GM06990 (cell line): Measurements from ENCODE around the gene ZNF726.
"Not testable (repeated sequence)": the region's sequence is repeated elsewhere in the genome, so short reads cannot be mapped to it uniquely, and the experiment has no call there.

Experiments
- DNase-seq: peaks from one replicate; pipeline ENCODE4 v3.0.0-alpha.2; 2011; ENCODE audit not compliant: insufficient read length; ENCODE audit errors: extremely low read depth
- H3K27me3 ChIP-seq: replicated peaks from 2 replicates; pipeline ENCODE4 v1.6.0; 2011; ENCODE audit warnings: low read length; ENCODE audit not compliant: control insufficient read depth, insufficient read depth
- H3K36me3 ChIP-seq: 2 replicates; pipeline ENCODE4 v1.5.1; 2011; ENCODE audit warnings: low read length; ENCODE audit not compliant: control insufficient read depth, insufficient read depth
- H3K4me3 ChIP-seq: replicated peaks from 2 replicates; pipeline ENCODE4 v1.5.1; 2011; ENCODE audit warnings: low read depth, mild to moderate bottlenecking, control low read depth, low read length
- TF ChIP-seq, protein P1 (sequence below): IDR thresholded peaks from 2 replicates; pipeline ENCODE4 v1.5.1; 2011; ENCODE audit warnings: low read length, control low read depth, mild to moderate bottlenecking, inconsistent platforms; ENCODE audit not compliant: insufficient read depth, poor library complexity, severe bottlenecking

ZNF726 gene

DNA sequence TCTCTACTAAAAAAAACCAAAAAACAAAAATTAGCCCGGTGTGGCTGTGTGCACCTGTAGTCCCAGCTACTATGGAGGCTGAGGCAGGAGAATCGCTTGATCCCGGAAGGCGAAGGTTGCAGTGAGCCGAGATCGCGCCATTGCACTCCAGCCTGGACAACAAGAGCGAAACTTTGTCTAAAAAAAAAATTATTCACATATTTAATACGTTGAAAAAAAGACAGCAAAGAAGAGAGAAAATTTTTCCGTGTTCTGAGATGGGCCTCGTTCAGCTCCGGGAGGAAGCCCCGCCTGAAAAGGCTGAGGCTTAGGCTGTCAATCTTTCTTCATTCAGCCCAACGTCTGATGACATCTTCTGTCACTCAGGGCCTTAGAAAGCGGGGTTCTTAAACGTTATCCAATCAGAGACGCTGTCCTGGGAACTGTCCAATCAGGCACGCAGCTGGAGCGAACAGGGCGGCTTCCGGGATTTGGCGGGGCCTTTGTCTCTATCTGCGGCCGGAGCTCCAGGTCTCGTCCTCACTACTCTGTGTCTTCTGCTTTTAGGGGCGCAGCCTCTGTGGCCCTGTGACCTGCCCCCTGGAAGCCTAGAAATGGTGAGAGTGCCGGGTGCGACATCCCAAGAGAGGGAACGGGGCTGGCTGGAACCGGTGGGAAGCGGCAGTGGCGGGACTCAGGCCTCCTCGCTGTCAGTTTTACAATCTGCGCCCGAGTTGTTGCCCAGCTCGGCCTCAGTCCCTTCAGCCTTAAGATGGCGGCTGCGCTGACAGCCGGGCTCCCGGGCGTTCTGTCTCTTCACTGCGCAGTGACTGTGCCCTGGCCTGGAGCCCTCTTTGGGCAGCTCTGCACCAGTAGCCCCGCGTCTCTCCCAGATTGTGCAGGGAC lies at the start of gene ZNF726:
ZNF726 (plus strand) TSS at position 485 of the 885 bp plus-strand sequence; CDS start at position 594, 109 bp downstream.
- H3K36me3 ChIP-seq, result no peaks in the 10 kb centered on the region
- H3K27me3 ChIP-seq, result no peaks in the 10 kb centered on the region
- peak; percentile 54 for DNase-seq
- peak within 1 kb of the TSS; percentile 76 for H3K4me3 ChIP-seq
- TF ChIP-seq, protein P1, sequence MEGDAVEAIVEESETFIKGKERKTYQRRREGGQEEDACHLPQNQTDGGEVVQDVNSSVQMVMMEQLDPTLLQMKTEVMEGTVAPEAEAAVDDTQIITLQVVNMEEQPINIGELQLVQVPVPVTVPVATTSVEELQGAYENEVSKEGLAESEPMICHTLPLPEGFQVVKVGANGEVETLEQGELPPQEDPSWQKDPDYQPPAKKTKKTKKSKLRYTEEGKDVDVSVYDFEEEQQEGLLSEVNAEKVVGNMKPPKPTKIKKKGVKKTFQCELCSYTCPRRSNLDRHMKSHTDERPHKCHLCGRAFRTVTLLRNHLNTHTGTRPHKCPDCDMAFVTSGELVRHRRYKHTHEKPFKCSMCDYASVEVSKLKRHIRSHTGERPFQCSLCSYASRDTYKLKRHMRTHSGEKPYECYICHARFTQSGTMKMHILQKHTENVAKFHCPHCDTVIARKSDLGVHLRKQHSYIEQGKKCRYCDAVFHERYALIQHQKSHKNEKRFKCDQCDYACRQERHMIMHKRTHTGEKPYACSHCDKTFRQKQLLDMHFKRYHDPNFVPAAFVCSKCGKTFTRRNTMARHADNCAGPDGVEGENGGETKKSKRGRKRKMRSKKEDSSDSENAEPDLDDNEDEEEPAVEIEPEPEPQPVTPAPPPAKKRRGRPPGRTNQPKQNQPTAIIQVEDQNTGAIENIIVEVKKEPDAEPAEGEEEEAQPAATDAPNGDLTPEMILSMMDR, result no peak

DNA sequence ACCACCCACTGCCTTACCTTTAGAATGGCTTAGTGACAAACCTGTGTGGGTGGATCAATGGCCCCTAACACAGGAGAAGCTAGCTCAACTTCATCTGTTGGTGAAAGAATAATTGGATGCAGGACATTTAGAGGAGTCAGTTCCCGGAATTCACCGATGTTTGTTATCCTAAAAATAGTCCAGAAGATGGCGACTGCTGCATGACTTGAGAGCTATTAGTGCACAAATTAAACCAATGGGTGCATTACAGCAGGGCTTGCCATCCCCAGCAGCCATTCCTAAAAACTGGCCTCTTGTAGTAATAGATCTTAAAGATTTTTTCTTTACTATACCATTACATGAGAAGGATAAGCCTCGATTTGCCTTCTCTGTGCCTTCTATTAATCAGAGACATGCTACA lies 46.8 kb upstream of the ZNF726 start:
- Histone ChIP-seq H3K4me3 (no peak overlapping the region), H3K36me3 (no peaks in the 10 kb centered on the region), H3K27me3 (no peaks in the 10 kb centered on the region)
- DNase-seq, result no peak
- TF ChIP-seq, protein P1, result no peak

DNA sequence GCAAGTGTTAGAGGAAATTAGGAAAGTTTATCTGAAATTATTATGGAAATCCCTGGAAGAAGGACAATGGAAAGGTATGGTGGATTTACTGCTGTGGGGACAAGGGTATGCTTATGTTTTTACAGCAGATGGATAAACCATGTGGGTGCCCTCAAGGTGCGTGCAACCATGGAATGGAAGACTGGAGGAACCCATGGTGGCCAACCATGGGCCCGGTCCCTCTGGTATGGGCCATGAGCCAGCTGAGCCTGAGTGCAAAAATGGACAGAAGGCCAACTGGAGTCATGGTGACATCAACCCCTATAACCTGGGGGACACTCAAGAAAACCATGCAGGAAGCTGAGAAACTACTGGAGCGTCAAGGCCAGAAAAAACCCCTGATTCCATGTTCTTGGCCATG lies 46.1 kb upstream of the ZNF726 start:
- no peaks in the 10 kb centered on the region for H3K36me3 ChIP-seq
- no peaks in the 10 kb centered on the region for H3K27me3 ChIP-seq
- H3K4me3 ChIP-seq, result no peak overlapping the region
- TF ChIP-seq, protein P1, result no peak
- no peak for DNase-seq

DNA sequence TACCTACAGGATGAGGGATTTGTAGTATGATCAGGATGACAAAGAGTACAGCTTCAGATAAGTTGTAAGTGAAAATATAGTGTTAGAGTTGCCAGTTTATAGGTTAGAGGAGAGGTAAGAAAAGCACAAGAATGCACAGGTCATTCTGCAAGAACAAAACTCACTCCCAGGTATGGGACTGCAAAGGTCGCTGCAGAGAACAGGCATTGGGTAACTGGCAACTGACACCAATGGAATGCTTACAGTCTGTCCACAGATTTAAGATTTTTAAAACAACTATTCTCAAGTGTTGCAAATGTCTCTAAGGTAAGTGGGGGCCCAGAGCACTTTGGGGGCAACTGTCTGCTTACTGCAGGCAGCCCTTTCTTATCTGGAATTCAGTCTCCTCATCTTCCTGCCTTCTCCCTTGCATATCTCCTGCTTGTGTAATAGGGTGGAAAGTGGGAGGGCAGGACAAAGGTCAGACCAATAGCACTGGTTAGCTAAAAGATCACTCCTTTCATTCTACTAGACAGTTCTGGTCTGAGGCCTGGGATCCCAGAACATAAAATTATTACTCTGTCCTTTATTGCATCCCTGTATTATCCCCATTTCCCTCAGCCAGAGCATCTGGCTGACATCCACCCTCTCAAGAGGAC lies 42.3 kb upstream of the ZNF726 start:
- Histone ChIP-seq H3K4me3 (no peak overlapping the region), H3K27me3 (no peaks in the 10 kb centered on the region), H3K36me3 (no peaks in the 10 kb centered on the region)
- no peak for DNase-seq
- TF ChIP-seq, protein P1, result no peak

DNA sequence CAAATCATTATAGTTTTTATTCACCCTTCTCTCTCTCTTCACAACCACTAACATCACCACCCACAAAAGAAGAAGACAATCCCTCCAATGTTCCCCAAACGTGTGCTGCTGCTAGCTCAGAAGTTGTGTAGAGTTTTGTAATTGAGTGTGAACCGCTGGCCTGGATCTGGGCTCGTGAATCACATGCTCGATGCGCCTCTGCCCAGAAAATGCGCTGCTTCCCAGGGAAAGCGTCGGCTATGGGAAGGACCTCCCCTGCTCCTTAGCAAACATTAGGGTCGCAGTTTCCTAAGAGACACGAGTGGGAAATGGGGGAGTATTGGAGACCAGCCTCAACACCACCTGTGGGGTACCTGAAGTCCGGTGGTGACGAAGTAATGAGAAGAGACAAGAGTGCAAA lies 38.4 kb upstream of the ZNF726 start:
- Histone ChIP-seq H3K36me3 (no peaks in the 10 kb centered on the region), H3K27me3 (no peaks in the 10 kb centered on the region), H3K4me3 (no peak overlapping the region)
- DNase-seq, result no peak
- TF ChIP-seq, protein P1, result no peak

DNA sequence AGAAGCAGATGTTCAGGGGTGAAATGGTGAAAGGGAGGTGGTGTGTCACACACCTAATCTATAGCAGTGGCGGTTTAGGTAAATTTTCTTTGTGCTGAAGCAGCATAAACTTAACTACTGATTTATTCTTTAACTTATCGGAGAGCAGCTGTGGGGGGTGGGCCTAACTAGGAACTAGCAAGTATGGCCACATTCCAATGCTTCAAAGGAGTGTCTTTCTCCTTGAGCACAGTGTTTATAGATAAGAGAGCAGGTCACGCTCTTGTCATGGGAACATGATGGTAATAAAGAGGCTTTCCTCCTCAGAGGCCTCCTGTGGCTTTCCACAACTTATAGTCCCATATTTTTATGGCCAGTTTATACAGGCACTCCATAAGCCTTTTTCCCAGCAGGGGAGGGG lies 37.9 kb upstream of the ZNF726 start:
- H3K27me3 ChIP-seq, H3K4me3 ChIP-seq, DNase-seq, H3K36me3 ChIP-seq: not testable (repeated sequence)
